ENCODE measurements around the gene ERCC6L2.
A peak's percentile ranks its signal among the peaks of the same experiment; 100 is the strongest.

ERCC6L2 gene

DNA sequence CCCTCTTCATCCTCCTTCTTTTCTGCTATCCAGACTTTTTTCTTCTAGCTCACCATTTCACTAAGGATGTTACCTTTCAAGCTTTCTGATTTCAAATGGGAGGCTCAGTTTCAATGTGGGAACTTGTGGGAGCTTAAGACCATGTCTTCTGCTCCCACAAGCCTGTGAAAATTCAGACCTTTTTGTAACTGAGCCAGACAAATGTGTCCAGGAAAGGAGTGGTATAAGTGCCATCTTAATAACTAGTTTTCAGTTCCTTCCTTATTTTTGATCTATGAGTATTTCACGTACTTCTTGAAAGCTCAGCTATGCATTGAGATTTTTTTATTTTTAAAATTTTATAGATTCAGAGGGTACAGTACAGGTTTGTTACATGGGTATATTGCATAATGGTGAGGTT is 4.6 kb upstream of the ERCC6L2 start:
- no peak overlapping the region for H3K27ac ChIP-seq (ENCODE audit: extremely low read depth, low read depth, low read length)
- ChIA-PET CTCF (interaction anchor here (0.6 kb wide), 1 partner anchor 40 kb away, joined by 3 read pairs; no protein-coding TSS in a partner anchor), POLR2A (no interaction called here)
- no peaks in the 10 kb centered on the region for H3K4me1 ChIP-seq (ENCODE audit: control insufficient read depth, insufficient read depth, low read length)
- no peaks in the 10 kb centered on the region for H3K9me3 ChIP-seq (ENCODE audit: control insufficient read depth, insufficient read depth, low read depth, low read length)
- TF ChIP-seq, protein P1, sequence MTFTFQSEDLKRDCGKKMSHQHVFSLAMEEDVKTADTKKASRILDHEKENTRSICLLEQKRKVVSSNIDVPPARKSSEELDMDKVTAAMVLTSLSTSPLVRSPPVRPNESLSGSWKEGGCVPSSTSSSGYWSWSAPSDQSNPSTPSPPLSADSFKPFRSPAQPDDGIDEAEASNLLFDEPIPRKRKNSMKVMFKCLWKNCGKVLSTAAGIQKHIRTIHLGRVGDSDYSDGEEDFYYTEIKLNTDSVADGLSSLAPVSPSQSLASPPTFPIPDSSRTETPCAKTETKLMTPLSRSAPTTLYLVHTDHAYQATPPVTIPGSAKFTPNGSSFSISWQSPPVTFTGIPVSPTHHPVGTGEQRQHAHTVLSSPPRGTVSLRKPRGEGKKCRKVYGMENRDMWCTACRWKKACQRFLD (tag by site-specific recombination; IDR thresholded peaks at IDR 0.05) = no peak
- TF ChIP-seq ZNF140 (tag by site-specific recombination; IDR thresholded peaks at IDR 0.05) = no peak
- no peak for TF ChIP-seq ZNF544 (tag by site-specific recombination; IDR thresholded peaks at IDR 0.05)
- TF ChIP-seq, protein P2, sequence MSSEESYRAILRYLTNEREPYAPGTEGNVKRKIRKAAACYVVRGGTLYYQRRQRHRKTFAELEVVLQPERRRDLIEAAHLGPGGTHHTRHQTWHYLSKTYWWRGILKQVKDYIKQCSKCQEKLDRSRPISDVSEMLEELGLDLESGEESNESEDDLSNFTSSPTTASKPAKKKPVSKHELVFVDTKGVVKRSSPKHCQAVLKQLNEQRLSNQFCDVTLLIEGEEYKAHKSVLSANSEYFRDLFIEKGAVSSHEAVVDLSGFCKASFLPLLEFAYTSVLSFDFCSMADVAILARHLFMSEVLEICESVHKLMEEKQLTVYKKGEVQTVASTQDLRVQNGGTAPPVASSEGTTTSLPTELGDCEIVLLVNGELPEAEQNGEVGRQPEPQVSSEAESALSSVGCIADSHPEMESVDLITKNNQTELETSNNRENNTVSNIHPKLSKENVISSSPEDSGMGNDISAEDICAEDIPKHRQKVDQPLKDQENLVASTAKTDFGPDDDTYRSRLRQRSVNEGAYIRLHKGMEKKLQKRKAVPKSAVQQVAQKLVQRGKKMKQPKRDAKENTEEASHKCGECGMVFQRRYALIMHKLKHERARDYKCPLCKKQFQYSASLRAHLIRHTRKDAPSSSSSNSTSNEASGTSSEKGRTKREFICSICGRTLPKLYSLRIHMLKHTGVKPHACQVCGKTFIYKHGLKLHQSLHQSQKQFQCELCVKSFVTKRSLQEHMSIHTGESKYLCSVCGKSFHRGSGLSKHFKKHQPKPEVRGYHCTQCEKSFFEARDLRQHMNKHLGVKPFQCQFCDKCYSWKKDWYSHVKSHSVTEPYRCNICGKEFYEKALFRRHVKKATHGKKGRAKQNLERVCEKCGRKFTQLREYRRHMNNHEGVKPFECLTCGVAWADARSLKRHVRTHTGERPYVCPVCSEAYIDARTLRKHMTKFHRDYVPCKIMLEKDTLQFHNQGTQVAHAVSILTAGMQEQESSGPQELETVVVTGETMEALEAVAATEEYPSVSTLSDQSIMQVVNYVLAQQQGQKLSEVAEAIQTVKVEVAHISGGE (tag by site-specific recombination; conservative IDR thresholded peaks at IDR 0.05; ENCODE audit: low read depth) = no peak
- TF ChIP-seq SALL2 (tag by site-specific recombination; IDR thresholded peaks at IDR 0.05; ENCODE audit: borderline replicate concordance) = no peak
- TF ChIP-seq ZNF701 (tag by site-specific recombination; IDR thresholded peaks at IDR 0.05) = no peak
- TF ChIP-seq, protein P3, sequence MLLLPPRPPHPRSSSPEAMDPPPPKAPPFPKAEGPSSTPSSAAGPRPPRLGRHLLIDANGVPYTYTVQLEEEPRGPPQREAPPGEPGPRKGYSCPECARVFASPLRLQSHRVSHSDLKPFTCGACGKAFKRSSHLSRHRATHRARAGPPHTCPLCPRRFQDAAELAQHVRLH (tag by site-specific recombination; IDR thresholded peaks at IDR 0.05) = no peak
- TF ChIP-seq ZBTB17 (tag by site-specific recombination; IDR thresholded peaks at IDR 0.05) = no peak
- TF ChIP-seq ZNF223 (tag by site-specific recombination; IDR thresholded peaks at IDR 0.05) = no peak
- no peak for TF ChIP-seq YY1 (tag by site-specific recombination; IDR thresholded peaks at IDR 0.05)
- TF ChIP-seq IKZF3 (tag by site-specific recombination; IDR thresholded peaks at IDR 0.05) = no peak
- TF ChIP-seq ZNF391 (tag by site-specific recombination; IDR thresholded peaks at IDR 0.05; ENCODE audit: borderline replicate concordance, low read depth) = no peak
- no peak overlapping the region for H3K4me3 ChIP-seq (ENCODE audit: low read depth, low read length)
- peaks cover 0 to 11% of the 10 kb centered on the region in 2 experiments; a peak in 1 of 3 replicates for H3K36me3 ChIP-seq (ENCODE audit: control insufficient read depth in 2 of 2, insufficient read depth in 1 of 2, low read length in 2 of 2)

DNA sequence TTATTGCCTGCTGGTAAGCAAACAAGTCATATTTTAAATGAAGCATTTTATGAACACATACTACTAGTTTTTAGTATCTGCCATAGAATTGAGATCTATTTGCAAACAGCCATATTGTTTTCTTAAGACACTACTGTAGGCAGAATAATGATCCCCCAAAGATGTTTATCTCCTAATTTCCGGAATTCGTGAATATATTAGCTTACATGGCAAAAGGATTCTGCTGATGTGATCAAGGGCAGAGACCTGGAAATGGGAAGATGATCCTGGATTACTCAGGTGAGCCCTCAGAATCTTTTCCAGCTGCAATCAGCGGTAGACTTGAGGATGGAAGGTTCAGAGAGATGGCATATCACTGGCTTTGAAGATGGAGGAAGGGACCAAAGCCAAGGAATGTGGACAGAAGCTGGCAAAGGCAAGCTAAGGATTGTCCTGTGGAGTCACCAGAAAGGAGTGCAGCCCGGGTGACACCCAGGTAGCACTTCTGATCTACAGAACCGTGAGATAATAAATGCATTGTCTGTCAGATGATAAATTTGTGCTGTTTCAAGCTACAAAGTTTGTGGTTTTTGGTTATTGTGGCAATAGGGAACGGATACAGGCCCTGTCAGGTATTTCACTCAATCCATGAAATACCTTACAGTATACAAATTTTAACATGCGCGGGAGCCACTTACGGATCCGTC is 1.0 kb upstream of the ERCC6L2 start:
- Histone ChIP-seq H3K4me1 (ENCODE audit: control insufficient read depth, insufficient read depth, low read length) (no peaks in the 10 kb centered on the region), H3K36me3 (ENCODE audit: control insufficient read depth in 2 of 2, insufficient read depth in 1 of 2, low read length in 2 of 2) (peaks cover 0 to 11% of the 10 kb centered on the region in 2 experiments; a peak in 1 of 3 replicates), H3K9me3 (ENCODE audit: control insufficient read depth, insufficient read depth, low read depth, low read length) (no peaks in the 10 kb centered on the region), H3K4me3 (ENCODE audit: low read depth, low read length) (no peak overlapping the region), H3K27ac (ENCODE audit: extremely low read depth, low read depth, low read length) (no peak overlapping the region)
- POLR2A ChIA-PET = interaction anchor here (0.7 to 2.9 kb wide), 19 partner anchors 9 to 366 kb away, joined by 3 to 11 read pairs (median 4); no protein-coding TSS in a partner anchor
- CTCF ChIA-PET = interaction anchor here (0.7 to 1.2 kb wide), 3 partner anchors 147 to 729 kb away, joined by 3 to 5 read pairs (median 3); no protein-coding TSS in a partner anchor
- no peak for TF ChIP-seq ZNF610 (tag by site-specific recombination; IDR thresholded peaks at IDR 0.05; ENCODE audit: borderline replicate concordance)
- TF ChIP-seq, protein P4, sequence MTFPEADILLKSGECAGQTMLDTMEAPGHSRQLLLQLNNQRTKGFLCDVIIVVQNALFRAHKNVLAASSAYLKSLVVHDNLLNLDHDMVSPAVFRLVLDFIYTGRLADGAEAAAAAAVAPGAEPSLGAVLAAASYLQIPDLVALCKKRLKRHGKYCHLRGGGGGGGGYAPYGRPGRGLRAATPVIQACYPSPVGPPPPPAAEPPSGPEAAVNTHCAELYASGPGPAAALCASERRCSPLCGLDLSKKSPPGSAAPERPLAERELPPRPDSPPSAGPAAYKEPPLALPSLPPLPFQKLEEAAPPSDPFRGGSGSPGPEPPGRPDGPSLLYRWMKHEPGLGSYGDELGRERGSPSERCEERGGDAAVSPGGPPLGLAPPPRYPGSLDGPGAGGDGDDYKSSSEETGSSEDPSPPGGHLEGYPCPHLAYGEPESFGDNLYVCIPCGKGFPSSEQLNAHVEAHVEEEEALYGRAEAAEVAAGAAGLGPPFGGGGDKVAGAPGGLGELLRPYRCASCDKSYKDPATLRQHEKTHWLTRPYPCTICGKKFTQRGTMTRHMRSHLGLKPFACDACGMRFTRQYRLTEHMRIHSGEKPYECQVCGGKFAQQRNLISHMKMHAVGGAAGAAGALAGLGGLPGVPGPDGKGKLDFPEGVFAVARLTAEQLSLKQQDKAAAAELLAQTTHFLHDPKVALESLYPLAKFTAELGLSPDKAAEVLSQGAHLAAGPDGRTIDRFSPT (tag by site-specific recombination; IDR thresholded peaks at IDR 0.05) = no peak
- TF ChIP-seq, protein P5, sequence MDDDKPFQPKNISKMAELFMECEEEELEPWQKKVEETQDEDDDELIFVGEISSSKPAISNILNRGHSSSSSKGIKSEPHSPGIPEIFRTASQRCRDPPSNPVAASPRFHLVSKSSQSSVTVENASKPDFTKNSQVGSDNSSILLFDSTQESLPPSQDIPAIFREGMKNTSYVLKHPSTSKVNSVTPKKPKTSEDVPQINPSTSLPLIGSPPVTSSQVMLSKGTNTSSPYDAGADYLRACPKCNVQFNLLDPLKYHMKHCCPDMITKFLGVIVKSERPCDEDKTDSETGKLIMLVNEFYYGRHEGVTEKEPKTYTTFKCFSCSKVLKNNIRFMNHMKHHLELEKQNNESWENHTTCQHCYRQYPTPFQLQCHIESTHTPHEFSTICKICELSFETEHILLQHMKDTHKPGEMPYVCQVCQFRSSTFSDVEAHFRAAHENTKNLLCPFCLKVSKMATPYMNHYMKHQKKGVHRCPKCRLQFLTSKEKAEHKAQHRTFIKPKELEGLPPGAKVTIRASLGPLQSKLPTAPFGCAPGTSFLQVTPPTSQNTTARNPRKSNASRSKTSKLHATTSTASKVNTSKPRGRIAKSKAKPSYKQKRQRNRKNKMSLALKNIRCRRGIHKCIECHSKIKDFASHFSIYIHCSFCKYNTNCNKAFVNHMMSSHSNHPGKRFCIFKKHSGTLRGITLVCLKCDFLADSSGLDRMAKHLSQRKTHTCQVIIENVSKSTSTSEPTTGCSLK (tag by site-specific recombination; IDR thresholded peaks at IDR 0.05) = no peak
- TF ChIP-seq SETDB1 (IDR thresholded peaks at IDR 0.05; ENCODE audit: insufficient read length, low read length) = no peak
- no peak for TF ChIP-seq ZNF629 (tag by site-specific recombination; IDR thresholded peaks at IDR 0.05)
- TF ChIP-seq KLF1 (tag by site-specific recombination; IDR thresholded peaks at IDR 0.05) = no peak
- TF ChIP-seq MZF1 (tag by site-specific recombination; IDR thresholded peaks at IDR 0.05; ENCODE audit: borderline replicate concordance) = peak; percentile 76; the same call in 1 of the 2 replicates
- TF ChIP-seq, protein P6, sequence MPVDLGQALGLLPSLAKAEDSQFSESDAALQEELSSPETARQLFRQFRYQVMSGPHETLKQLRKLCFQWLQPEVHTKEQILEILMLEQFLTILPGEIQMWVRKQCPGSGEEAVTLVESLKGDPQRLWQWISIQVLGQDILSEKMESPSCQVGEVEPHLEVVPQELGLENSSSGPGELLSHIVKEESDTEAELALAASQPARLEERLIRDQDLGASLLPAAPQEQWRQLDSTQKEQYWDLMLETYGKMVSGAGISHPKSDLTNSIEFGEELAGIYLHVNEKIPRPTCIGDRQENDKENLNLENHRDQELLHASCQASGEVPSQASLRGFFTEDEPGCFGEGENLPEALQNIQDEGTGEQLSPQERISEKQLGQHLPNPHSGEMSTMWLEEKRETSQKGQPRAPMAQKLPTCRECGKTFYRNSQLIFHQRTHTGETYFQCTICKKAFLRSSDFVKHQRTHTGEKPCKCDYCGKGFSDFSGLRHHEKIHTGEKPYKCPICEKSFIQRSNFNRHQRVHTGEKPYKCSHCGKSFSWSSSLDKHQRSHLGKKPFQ (tag by site-specific recombination; IDR thresholded peaks at IDR 0.05) = no peak
- no peak for TF ChIP-seq ZNF146 (tag by site-specific recombination; IDR thresholded peaks at IDR 0.05)
- no peak for TF ChIP-seq ZNF623 (tag by site-specific recombination; IDR thresholded peaks at IDR 0.05)
- no peak for TF ChIP-seq ZNF48 (tag by site-specific recombination; IDR thresholded peaks at IDR 0.05)
- TF ChIP-seq ZNF132 (tag by site-specific recombination; IDR thresholded peaks at IDR 0.05; ENCODE audit: borderline replicate concordance) = no peak

Measured in HEK293 (cell line).